DND-41 (cell line): ENCODE measurements around the gene PRMT3.
"Not testable (repeated sequence)": the region's sequence is repeated elsewhere in the genome, so short reads cannot be mapped to it uniquely, and the experiment has no call there.

Source experiments
- ATAC-seq: fragments of 200-7000 bp; cut with Tn5 transposase; 3 replicates; pipeline ENCODE4 v1.9.1; 2021; ENCODE audit warnings: low read depth; ENCODE audit not compliant: insufficient read depth
- DNase-seq: peaks from one replicate; pipeline ENCODE4 v3.0.0-alpha.2; 2020
- H2AFZ ChIP-seq: 2 replicates; pipeline ENCODE4 v1.6.0; 2012; ENCODE audit warnings: low read depth, low read length
- H3K27ac ChIP-seq: 2 replicates; pipeline ENCODE4 v1.5.1; 2012; ENCODE audit warnings: low read length, inconsistent platforms
- H3K27me3 ChIP-seq: fragments of 200-600 bp; sonication (generic); 2 replicates; pipeline ENCODE4 v1.6.0; 2012; ENCODE audit warnings: low read length, mild to moderate bottlenecking, inconsistent platforms; ENCODE audit not compliant: insufficient read depth, poor library complexity
- H3K36me3 ChIP-seq: 2 replicates; pipeline ENCODE4 v1.5.1; 2012; ENCODE audit warnings: low read length, inconsistent platforms; ENCODE audit not compliant: insufficient read depth
- H3K4me1 ChIP-seq: 2 replicates; pipeline ENCODE4 v1.5.1; 2012; ENCODE audit warnings: mild to moderate bottlenecking, low read length; ENCODE audit not compliant: insufficient read depth
- H3K4me2 ChIP-seq: 2 replicates; pipeline ENCODE4 v1.6.0; 2012; ENCODE audit warnings: mild to moderate bottlenecking, moderate library complexity, low read length, inconsistent platforms; ENCODE audit not compliant: insufficient read depth
- H3K4me3 ChIP-seq, 2 experiments: fragments of 200-600 bp in 1 of 2; shearing (Covaris generic) in 1 of 2; 2 replicates each; pipeline ENCODE4 v1.5.1; 2012 to 2016; ENCODE audit warnings: inconsistent platforms in 2 of 2, low read length in 2 of 2, mild to moderate bottlenecking in 2 of 2, low read depth in 1 of 2, moderate library complexity in 1 of 2
- H3K79me2 ChIP-seq: 2 replicates; pipeline ENCODE4 v1.6.0; 2012; ENCODE audit warnings: low read length, inconsistent platforms; ENCODE audit not compliant: insufficient read depth
- H3K9ac ChIP-seq: 2 replicates; pipeline ENCODE4 v1.6.0; 2012; ENCODE audit warnings: low read depth, mild to moderate bottlenecking, inconsistent platforms, low read length, moderate library complexity
- H3K9me3 ChIP-seq: 2 replicates; pipeline ENCODE4 v1.5.1; 2012; ENCODE audit warnings: low read length, moderate library complexity, mild to moderate bottlenecking, inconsistent platforms; ENCODE audit not compliant: insufficient read depth, severe bottlenecking
- H4K20me1 ChIP-seq: 2 replicates; pipeline ENCODE4 v1.6.0; 2012; ENCODE audit warnings: low read length; ENCODE audit not compliant: insufficient read depth
- EZH2 ChIP-seq: IDR thresholded peaks from 3 replicates; pipeline ENCODE4 v1.6.1; 2012; ENCODE audit warnings: borderline replicate concordance, low read depth, mild to moderate bottlenecking, moderate library complexity, low read length, inconsistent platforms; ENCODE audit not compliant: severe bottlenecking
- TF ChIP-seq, protein P1 (sequence below): IDR thresholded peaks from 2 replicates; pipeline ENCODE4 v1.5.1; 2012; ENCODE audit warnings: borderline replicate concordance, low read length, moderate library complexity, mild to moderate bottlenecking; ENCODE audit not compliant: poor library complexity, severe bottlenecking; ENCODE audit errors: extremely low read depth

PRMT3 gene

GRCh38 chr11:20363500-20364340, 23.8 kb upstream of the PRMT3 start, which contains the start of gene HTATIP2:
TSS of gene HTATIP2 (plus strand) at chr11:20363714. CDS start at chr11:20364238, 524 bp downstream.
- no peak for TF ChIP-seq EZH2
- TF ChIP-seq, protein P1, sequence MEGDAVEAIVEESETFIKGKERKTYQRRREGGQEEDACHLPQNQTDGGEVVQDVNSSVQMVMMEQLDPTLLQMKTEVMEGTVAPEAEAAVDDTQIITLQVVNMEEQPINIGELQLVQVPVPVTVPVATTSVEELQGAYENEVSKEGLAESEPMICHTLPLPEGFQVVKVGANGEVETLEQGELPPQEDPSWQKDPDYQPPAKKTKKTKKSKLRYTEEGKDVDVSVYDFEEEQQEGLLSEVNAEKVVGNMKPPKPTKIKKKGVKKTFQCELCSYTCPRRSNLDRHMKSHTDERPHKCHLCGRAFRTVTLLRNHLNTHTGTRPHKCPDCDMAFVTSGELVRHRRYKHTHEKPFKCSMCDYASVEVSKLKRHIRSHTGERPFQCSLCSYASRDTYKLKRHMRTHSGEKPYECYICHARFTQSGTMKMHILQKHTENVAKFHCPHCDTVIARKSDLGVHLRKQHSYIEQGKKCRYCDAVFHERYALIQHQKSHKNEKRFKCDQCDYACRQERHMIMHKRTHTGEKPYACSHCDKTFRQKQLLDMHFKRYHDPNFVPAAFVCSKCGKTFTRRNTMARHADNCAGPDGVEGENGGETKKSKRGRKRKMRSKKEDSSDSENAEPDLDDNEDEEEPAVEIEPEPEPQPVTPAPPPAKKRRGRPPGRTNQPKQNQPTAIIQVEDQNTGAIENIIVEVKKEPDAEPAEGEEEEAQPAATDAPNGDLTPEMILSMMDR, result no peak
- H3K4me2 ChIP-seq, result no peak within 1 kb of the TSS
- H3K9me3 ChIP-seq, result no peaks in the 10 kb centered on the region
- no peak within 1 kb of the TSS for H3K27ac ChIP-seq
- no peak within 1 kb of the TSS for H3K9ac ChIP-seq
- no peaks in the 10 kb centered on the region for H3K36me3 ChIP-seq
- ATAC-seq, result no peak
- peaks cover 12% of the 10 kb centered on the region for H3K4me1 ChIP-seq
- no peaks in the 10 kb centered on the region for H4K20me1 ChIP-seq
- no peak within 1 kb of the TSS for H3K4me3 ChIP-seq
- no peak for DNase-seq
- no peaks in the 10 kb centered on the region for H3K27me3 ChIP-seq
- H2AFZ ChIP-seq, result no peak within 1 kb of the TSS
- no peaks in the 10 kb centered on the region for H3K79me2 ChIP-seq

GRCh38 chr11:20364341-20364792, 23.1 kb upstream of the PRMT3 start:
- Histone ChIP-seq H3K9ac (no peak overlapping the region), H3K27ac (no peak overlapping the region), H3K4me3 (no peak overlapping the region)

DNA sequence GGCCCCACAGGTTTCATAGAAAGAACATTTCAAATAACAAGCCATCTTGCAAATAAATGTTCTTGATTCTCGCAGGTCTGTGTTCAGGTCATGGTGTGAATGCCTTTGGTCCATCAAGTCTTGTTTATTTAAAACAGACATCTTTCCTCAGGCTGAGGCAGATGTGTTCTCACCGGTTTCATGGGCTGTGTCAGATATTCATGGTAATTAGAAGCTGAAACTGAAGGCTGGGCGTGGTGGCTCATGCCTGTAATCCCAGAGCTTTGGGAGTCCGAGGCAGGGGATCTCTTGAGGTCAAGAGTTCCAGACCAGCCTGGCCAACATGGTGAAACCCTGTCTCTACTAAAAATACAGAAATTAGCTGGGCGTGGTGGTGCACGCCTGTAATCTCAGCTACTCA, 22.1 kb upstream of the PRMT3 start:
- not testable (repeated sequence) for H3K9ac ChIP-seq, H3K79me2 ChIP-seq, H3K4me3 ChIP-seq, H3K4me1 ChIP-seq, H3K36me3 ChIP-seq, H3K4me2 ChIP-seq, H3K27me3 ChIP-seq, H2AFZ ChIP-seq, H3K27ac ChIP-seq, ATAC-seq, H4K20me1 ChIP-seq, H3K9me3 ChIP-seq, DNase-seq

More at GRCh38 chr11:20364341-20364792, 23.1 kb upstream of the PRMT3 start:
- ATAC-seq, result no peak
- no peak for TF ChIP-seq EZH2
- TF ChIP-seq, protein P1, result no peak
- no peaks in the 10 kb centered on the region for H3K9me3 ChIP-seq
- H3K4me2 ChIP-seq, result no peak overlapping the region
- H3K79me2 ChIP-seq, result no peaks in the 10 kb centered on the region
- no peaks in the 10 kb centered on the region for H3K36me3 ChIP-seq
- DNase-seq, result no peak
- H3K27me3 ChIP-seq, result peaks cover 2% of the 10 kb centered on the region
- no peak overlapping the region for H2AFZ ChIP-seq
- no peaks in the 10 kb centered on the region for H4K20me1 ChIP-seq
- H3K4me1 ChIP-seq, result peaks cover 12% of the 10 kb centered on the region

DNA sequence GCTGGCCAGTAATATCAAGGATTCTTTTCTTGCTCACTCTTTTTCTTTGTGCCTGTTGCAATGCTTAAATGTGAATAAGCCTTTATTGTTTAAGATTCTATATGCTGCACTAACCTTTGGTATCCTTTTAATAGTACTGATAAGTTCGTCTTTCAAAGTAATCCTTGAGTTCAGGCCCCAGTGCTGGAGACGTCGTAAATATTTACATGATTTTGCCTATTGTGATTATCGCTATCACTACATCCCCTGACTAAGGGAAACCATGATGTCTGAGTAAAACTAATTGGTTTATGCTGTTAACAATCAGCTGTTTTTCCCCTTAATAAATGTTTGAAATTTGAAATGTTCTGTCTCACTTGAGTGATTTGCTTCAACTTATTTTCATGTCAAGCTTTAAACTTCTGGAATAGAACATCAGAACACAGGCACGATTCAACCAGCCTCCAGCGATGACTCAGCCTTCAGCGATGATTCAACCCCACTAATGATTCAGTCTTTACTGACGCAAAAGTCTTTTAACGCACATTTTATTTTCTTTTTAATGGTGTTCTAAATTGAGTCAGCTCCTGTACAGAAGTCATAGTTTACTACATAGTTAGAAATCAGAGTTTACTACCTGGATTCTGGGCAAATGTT, 20.1 kb upstream of the PRMT3 start:
- Histone ChIP-seq H3K27ac (no peak overlapping the region), H3K4me1 (no peaks in the 10 kb centered on the region), H3K4me3 (no peak overlapping the region), H3K27me3 (peaks cover 3% of the 10 kb centered on the region), H3K4me2 (no peak overlapping the region), H3K9me3 (no peaks in the 10 kb centered on the region), H2AFZ (no peak overlapping the region), H4K20me1 (no peaks in the 10 kb centered on the region), H3K9ac (no peak overlapping the region), H3K79me2 (no peaks in the 10 kb centered on the region), H3K36me3 (no peaks in the 10 kb centered on the region)
- ATAC-seq, result no peak
- DNase-seq, result no peak
- TF ChIP-seq, protein P1, result no peak
- TF ChIP-seq EZH2, result no peak
